ENCODE data around the gene EFCAB8.
A peak's percentile ranks its signal among the peaks of the same experiment; 100 is the strongest.

Gene EFCAB8

DNA sequence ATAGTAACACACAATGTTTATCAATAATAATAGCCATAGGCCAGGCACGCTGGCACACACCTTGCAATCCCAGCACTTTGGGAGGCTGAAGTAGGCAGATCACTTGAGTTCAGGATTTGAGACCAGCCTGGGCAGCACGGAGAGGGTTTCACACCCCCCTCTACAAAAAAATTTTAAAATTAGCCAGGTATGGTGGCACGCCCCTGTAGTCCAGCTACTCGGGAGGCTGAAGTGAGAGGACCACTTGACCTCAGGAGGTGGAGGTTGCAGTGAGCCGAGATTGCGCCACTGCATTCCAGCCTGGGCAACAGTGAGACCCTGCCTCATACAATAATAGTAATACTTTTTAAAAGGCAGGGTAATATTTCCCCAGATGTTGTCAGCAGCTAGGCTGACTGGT, 46.8 kb upstream of the EFCAB8 start:
- Histone ChIP-seq H3K27me3 (ENCODE audit: insufficient read depth, low read length) (no peaks in the 10 kb centered on the region), H3K9me3 (ENCODE audit: low read length) (no peaks in the 10 kb centered on the region), H3K9me2 (ENCODE audit: low read depth, low read length) (no peaks in the 10 kb centered on the region), H4K20me1 (ENCODE audit: insufficient read depth, low read length) (no peaks in the 10 kb centered on the region), H2AFZ (ENCODE audit: low read length) (no peak overlapping the region), H3F3A (ENCODE audit: insufficient read depth, low read length) (no peaks in the 10 kb centered on the region), H3K4me1 (ENCODE audit: insufficient read depth, low read length, severe bottlenecking) (no peaks in the 10 kb centered on the region), H3K4me2 (ENCODE audit: low read length) (no peak overlapping the region), H3K27ac (ENCODE audit: low read depth, low read length, poor library complexity, severe bottlenecking) (no peak overlapping the region), H3K79me2 (ENCODE audit: insufficient read depth, low read length) (no peaks in the 10 kb centered on the region), H3K4me3 (ENCODE audit: low read depth, low read length, poor library complexity, severe bottlenecking) (no peak overlapping the region), H3K9ac (ENCODE audit: low read length) (no peak overlapping the region), H3K36me3 (ENCODE audit: insufficient read depth, low read length) (peaks cover 35% of the 10 kb centered on the region)
- TF ChIP-seq, protein P1, sequence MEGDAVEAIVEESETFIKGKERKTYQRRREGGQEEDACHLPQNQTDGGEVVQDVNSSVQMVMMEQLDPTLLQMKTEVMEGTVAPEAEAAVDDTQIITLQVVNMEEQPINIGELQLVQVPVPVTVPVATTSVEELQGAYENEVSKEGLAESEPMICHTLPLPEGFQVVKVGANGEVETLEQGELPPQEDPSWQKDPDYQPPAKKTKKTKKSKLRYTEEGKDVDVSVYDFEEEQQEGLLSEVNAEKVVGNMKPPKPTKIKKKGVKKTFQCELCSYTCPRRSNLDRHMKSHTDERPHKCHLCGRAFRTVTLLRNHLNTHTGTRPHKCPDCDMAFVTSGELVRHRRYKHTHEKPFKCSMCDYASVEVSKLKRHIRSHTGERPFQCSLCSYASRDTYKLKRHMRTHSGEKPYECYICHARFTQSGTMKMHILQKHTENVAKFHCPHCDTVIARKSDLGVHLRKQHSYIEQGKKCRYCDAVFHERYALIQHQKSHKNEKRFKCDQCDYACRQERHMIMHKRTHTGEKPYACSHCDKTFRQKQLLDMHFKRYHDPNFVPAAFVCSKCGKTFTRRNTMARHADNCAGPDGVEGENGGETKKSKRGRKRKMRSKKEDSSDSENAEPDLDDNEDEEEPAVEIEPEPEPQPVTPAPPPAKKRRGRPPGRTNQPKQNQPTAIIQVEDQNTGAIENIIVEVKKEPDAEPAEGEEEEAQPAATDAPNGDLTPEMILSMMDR (IDR thresholded peaks at IDR 0.05; ENCODE audit: low read length), result no peak
- no peak for TF ChIP-seq EZH2 (IDR thresholded peaks at IDR 0.05; ENCODE audit: borderline replicate concordance, low read length)

DNA sequence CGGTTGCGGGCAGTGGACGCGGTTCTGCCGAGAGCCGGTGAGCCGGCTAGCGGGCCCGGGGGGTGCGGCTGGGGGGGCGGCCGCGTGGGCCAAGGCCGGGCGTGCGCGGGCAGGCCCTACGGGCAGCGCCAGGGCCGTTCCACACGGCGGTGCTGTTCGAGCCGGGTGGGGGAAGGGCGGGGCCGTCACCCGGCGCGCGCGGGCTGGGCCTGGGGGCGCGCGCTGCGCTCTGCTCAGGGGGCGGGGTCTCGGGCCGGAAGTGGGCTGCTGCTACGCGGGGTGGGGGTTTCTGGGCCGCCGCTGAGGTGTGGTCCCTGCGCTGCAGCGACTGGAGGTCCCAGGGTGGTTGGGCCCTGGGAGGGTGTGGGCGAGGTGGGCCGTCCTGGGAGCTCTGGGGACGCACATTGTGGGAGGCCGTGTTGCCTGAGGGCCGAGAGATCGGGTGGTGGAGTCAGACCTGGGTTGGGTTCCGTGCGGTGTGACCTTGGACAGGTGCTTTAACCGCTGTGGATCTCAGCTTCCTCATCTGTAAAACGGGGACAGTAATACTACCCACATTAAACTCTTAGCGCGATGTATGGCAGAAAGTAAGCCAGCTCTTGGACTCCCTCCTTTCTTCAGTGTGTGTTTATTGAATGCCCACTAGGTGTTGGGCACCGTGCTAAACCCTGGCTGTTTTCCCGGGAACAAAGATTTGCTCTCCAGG, 38.6 kb upstream of the EFCAB8 start:
- peak overlapping the region; percentile 98 for H3K4me2 ChIP-seq (ENCODE audit: low read length)
- H3F3A ChIP-seq (ENCODE audit: insufficient read depth, low read length), result no peaks in the 10 kb centered on the region
- peaks cover 50% of the 10 kb centered on the region for H3K79me2 ChIP-seq (ENCODE audit: insufficient read depth, low read length)
- peaks cover 13% of the 10 kb centered on the region; the same call in 1 of the 2 replicates for H3K36me3 ChIP-seq (ENCODE audit: insufficient read depth, low read length)
- no peaks in the 10 kb centered on the region for H3K27me3 ChIP-seq (ENCODE audit: insufficient read depth, low read length)
- H3K4me3 ChIP-seq (ENCODE audit: low read depth, low read length, poor library complexity, severe bottlenecking), result peak overlapping the region; percentile 96
- peak overlapping the region; percentile 65 for H3K27ac ChIP-seq (ENCODE audit: low read depth, low read length, poor library complexity, severe bottlenecking)
- no peaks in the 10 kb centered on the region for H3K9me2 ChIP-seq (ENCODE audit: low read depth, low read length)
- H3K4me1 ChIP-seq (ENCODE audit: insufficient read depth, low read length, severe bottlenecking), result peaks cover 39% of the 10 kb centered on the region
- H4K20me1 ChIP-seq (ENCODE audit: insufficient read depth, low read length), result no peaks in the 10 kb centered on the region; the same call in 1 of the 2 replicates
- peak overlapping the region; percentile 71 for H3K9ac ChIP-seq (ENCODE audit: low read length)
- no peak overlapping the region for H2AFZ ChIP-seq (ENCODE audit: low read length)
- TF ChIP-seq, protein P1 (IDR thresholded peaks at IDR 0.05; ENCODE audit: low read length), result no peak
- no peak for TF ChIP-seq EZH2 (IDR thresholded peaks at IDR 0.05; ENCODE audit: borderline replicate concordance, low read length)
- H3K9me3 ChIP-seq (ENCODE audit: low read length), result no peaks in the 10 kb centered on the region

DNA sequence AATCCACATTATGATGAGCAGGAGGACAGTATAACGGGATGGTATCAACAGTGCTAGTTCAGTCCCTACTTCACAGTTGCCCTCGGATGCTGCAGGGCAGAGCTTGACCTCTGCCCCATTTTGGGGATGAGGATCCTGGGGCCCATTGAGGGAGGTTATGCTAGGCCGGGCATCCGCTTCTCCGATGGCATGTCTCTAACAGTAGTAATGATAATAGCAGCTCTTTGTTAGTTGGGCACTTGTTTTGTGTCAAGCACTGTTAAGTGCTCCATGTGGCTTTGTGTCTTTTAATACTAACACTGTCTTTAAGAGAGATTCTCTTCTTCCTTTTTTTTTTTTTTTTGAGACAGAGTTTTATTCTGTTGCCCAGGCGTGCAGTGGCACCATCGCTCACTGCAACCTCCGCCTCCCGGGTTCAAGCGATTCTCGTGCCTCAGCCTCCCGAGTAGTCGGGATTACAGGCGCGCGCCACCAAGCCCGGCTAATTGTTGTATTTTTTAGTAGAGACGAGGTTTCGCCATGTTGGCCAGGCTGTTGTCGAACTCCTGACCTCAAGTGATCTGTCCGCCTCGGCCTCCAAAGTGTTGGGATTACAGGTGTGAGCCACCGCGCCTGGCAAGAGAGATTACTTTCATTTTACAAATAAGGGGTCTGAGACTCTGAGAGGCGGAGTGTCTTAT, 37.9 kb upstream of the EFCAB8 start:
- TF ChIP-seq EZH2 (IDR thresholded peaks at IDR 0.05; ENCODE audit: borderline replicate concordance, low read length), result no peak
- TF ChIP-seq, protein P1 (IDR thresholded peaks at IDR 0.05; ENCODE audit: low read length), result no peak
- H3K9me2 ChIP-seq (ENCODE audit: low read depth, low read length), result no peaks in the 10 kb centered on the region
- H2AFZ ChIP-seq (ENCODE audit: low read length), result no peak overlapping the region
- H4K20me1 ChIP-seq (ENCODE audit: insufficient read depth, low read length), result no peaks in the 10 kb centered on the region; the same call in 1 of the 2 replicates
- H3K27me3 ChIP-seq (ENCODE audit: insufficient read depth, low read length), result no peaks in the 10 kb centered on the region
- peak overlapping the region; percentile 71 for H3K9ac ChIP-seq (ENCODE audit: low read length)
- peaks cover 56% of the 10 kb centered on the region for H3K79me2 ChIP-seq (ENCODE audit: insufficient read depth, low read length)
- peaks cover 15% of the 10 kb centered on the region for H3K36me3 ChIP-seq (ENCODE audit: insufficient read depth, low read length)
- H3K4me3 ChIP-seq (ENCODE audit: low read depth, low read length, poor library complexity, severe bottlenecking), result peak overlapping the region; percentile 96
- H3K27ac ChIP-seq (ENCODE audit: low read depth, low read length, poor library complexity, severe bottlenecking), result peak overlapping the region; percentile 65
- peak overlapping the region; percentile 98 for H3K4me2 ChIP-seq (ENCODE audit: low read length)
- H3F3A ChIP-seq (ENCODE audit: insufficient read depth, low read length), result no peaks in the 10 kb centered on the region
- H3K9me3 ChIP-seq (ENCODE audit: low read length), result no peaks in the 10 kb centered on the region
- peaks cover 39% of the 10 kb centered on the region for H3K4me1 ChIP-seq (ENCODE audit: insufficient read depth, low read length, severe bottlenecking)
